Measurements from ENCODE around the gene ADAMTS10.

GRCh38 chr19:8567522-8568172, 42.9 kb downstream of the ADAMTS10 start:
- no peak for TF ChIP-seq CTCF (IDR thresholded peaks at IDR 0.05)
- no peak for TF ChIP-seq POLR2A (IDR thresholded peaks at IDR 0.05)

Measured in adrenal gland (tissue), 5 donors.